ENCODE measurements around the gene RPAP3.
A peak's percentile ranks its signal among the peaks of the same experiment; 100 is the strongest.
"Not testable (repeated sequence)": the region's sequence is repeated elsewhere in the genome, so short reads cannot be mapped to it uniquely, and the experiment has no call there.

The RPAP3 gene

DNA sequence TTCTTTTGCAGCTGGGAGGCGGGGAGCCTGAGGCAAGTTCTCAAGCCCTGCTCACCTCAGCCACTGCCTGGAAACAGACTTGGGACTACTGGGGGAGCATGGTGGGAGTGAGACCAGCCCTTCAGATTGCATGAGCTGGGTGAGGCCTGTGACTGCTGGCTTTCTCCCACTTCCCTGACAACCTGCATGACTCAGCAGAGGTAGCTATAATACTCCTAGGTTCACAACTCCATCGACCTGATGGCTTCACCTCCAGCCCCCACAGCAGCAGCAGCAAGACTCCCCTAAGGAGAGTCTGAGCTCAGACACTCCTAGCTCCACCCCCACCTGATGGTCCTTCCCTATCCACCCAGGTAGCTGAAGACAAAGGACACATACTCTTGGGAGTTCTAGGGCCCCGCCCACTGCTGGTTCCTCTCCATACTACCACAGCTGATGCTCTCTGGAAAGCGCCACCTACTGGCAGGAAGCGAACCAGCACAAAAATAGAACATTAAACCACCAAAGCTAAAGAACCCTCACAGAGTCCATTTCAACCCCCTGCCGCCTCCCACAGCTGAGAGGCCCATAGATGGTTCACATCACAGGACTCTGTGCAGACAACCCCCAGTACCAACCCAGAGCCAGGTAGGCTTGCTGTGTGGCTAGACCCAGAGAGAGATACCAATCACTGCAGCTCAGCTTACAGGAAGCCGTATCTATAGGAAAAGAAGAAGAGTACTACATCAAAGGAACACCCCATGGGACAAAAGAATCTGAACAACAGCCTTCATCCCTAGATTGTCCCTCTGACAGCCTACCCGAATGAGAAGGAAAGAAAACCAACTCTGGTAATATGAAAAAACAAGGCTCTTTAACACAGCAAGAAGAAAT lies 68.7 kb downstream of the RPAP3 start:
- peak; percentile 8 for DNase-seq (ENCODE audit: low read depth)
- TF ChIP-seq, protein P1, sequence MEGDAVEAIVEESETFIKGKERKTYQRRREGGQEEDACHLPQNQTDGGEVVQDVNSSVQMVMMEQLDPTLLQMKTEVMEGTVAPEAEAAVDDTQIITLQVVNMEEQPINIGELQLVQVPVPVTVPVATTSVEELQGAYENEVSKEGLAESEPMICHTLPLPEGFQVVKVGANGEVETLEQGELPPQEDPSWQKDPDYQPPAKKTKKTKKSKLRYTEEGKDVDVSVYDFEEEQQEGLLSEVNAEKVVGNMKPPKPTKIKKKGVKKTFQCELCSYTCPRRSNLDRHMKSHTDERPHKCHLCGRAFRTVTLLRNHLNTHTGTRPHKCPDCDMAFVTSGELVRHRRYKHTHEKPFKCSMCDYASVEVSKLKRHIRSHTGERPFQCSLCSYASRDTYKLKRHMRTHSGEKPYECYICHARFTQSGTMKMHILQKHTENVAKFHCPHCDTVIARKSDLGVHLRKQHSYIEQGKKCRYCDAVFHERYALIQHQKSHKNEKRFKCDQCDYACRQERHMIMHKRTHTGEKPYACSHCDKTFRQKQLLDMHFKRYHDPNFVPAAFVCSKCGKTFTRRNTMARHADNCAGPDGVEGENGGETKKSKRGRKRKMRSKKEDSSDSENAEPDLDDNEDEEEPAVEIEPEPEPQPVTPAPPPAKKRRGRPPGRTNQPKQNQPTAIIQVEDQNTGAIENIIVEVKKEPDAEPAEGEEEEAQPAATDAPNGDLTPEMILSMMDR (IDR thresholded peaks at IDR 0.05; ENCODE audit: control insufficient read depth, extremely low read depth, insufficient read depth) = peak; percentile 46
- no peak overlapping the region for H3K4me3 ChIP-seq (ENCODE audit: low read depth, low read length)

- not testable (repeated sequence) for DNase-seq (ENCODE audit: low read depth); H3K4me3 ChIP-seq (ENCODE audit: low read depth, low read length)
Observed at GRCh38 chr12:47635770-47636169, 70.1 kb downstream of the RPAP3 start.

DNA sequence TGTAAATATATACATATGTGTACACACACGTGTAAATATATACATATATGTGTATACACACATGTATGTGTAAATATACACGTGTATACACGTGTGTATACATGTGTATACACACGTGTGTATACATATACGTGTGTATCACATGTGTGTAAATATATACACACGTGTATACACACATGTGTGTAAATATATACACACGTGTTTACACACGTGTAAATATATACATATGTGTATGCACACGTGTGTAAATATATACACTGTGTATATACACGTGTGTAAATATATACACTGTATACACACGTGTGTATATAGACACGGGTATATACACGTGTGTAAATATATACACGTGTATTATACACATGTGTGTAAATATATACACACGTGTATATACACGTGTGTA lies 71.7 kb downstream of the RPAP3 start:
- DNase-seq (ENCODE audit: low read depth) = no peak
- H3K4me3 ChIP-seq (ENCODE audit: low read depth, low read length) = no peak overlapping the region
- TF ChIP-seq, protein P1 (IDR thresholded peaks at IDR 0.05; ENCODE audit: control insufficient read depth, extremely low read depth, insufficient read depth) = no peak

GRCh38 chr12:47621960-47622359 lies 83.9 kb downstream of the RPAP3 start:
- no peak for DNase-seq (ENCODE audit: low read depth)
- TF ChIP-seq, protein P1 (IDR thresholded peaks at IDR 0.05; ENCODE audit: control insufficient read depth, extremely low read depth, insufficient read depth) = no peak

DNA sequence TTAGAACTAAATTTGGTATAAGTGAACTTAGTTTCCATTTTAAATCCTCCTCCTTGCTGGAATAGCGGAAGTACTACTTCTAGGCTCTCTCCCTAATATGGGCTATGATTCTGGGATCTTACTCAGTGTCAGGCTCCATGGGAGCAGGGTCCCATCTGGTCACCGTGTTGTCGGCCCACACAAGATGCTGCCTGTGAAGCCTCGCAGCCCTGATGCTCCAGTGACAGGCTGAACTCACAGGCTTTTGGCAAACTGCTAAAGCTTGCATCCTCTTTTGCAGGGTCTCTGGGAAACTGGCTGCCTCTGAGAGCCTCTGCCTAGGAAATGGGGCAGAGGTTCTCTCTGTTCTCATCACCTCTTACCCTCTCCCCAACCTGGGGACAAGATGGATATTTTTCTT lies 88.4 kb downstream of the RPAP3 start:
- no peak for DNase-seq (ENCODE audit: low read depth)
- TF ChIP-seq, protein P1 (IDR thresholded peaks at IDR 0.05; ENCODE audit: control insufficient read depth, extremely low read depth, insufficient read depth) = no peak
- no peak overlapping the region for H3K4me3 ChIP-seq (ENCODE audit: low read depth, low read length)

More at GRCh38 chr12:47621960-47622359, 83.9 kb downstream of the RPAP3 start:
- H3K4me3 ChIP-seq (ENCODE audit: low read depth, low read length) = no peak overlapping the region

DNA sequence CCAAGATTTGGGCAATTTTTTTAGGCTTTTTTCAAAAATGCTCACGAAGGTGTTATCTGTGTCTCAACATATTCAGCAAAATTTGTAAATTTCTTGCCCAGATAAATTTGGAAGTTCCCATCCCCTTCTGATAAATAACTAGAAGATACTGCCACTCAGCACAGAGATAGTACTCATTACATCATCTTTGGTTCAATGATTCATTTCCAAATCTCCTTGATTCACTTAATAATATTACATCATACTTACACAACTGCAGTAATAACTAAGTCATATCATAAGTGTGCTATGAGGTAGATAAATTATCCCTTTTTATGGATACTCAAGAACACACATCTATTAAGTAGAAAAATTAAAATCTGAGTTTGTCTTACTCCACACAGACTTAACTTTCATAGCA lies 89.4 kb downstream of the RPAP3 start:
- TF ChIP-seq, protein P1 (IDR thresholded peaks at IDR 0.05; ENCODE audit: control insufficient read depth, extremely low read depth, insufficient read depth) = no peak

DNA sequence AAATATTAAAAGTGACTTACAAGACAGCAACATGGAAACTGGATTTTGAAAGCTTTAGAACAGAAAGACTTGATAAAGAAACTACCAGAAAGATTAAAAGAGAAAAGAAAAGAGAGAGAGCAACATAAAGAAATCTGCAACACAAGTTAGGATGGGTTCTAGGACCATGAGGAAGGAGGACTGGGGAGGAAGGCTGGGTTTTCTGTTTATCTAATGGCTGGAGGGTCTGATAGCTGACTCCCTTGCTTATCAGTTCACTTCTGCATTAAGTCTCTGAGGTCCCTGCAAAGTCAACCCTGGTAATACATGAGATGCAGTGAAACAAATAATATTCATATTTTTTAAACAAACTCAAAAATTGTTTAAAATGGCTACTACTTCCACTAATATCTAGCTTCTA lies 90.1 kb downstream of the RPAP3 start:
- TF ChIP-seq, protein P1 (IDR thresholded peaks at IDR 0.05; ENCODE audit: control insufficient read depth, extremely low read depth, insufficient read depth) = no peak
- H3K4me3 ChIP-seq (ENCODE audit: low read depth, low read length) = no peak overlapping the region
- no peak for DNase-seq (ENCODE audit: low read depth)

More for the DNA sequence above, 89.4 kb downstream of the RPAP3 start:
- DNase-seq (ENCODE audit: low read depth) = no peak
- no peak overlapping the region for H3K4me3 ChIP-seq (ENCODE audit: low read depth, low read length)

Data from LNCaP clone FGC (cell line).